Endothelial cell of umbilical vein (primary cell): ENCODE measurements around the gene FOXJ3.

Experiments used
- CTCF ChIP-seq, 2 donors: IDR thresholded peaks; 1 replicate in 1 of 2; 2 replicates in 1 of 2; pipeline ENCODE4 v1.5.1; 2011; ENCODE audit warnings: low read length in 2 of 2, mild to moderate bottlenecking in 2 of 2, moderate library complexity in 2 of 2, control low read depth in 1 of 2, inconsistent platforms in 1 of 2, low read depth in 1 of 2; ENCODE audit not compliant: insufficient read depth in 1 of 2; ENCODE audit errors: extremely low read depth in 1 of 2
- EZH2 ChIP-seq: IDR thresholded peaks from 2 replicates; pipeline ENCODE4 v1.6.1; 2012; ENCODE audit warnings: borderline replicate concordance, low read depth, mild to moderate bottlenecking, moderate library complexity, low read length, inconsistent platforms; ENCODE audit not compliant: severe bottlenecking
- JUN ChIP-seq: IDR thresholded peaks from 2 replicates; pipeline ENCODE4 v1.6.1; 2011; ENCODE audit warnings: borderline replicate concordance, low read depth; ENCODE audit not compliant: insufficient read length, insufficient read depth
- MYC ChIP-seq: IDR thresholded peaks from one replicate; pipeline ENCODE4 v1.6.1; 2011; ENCODE audit warnings: mild to moderate bottlenecking, low read depth, low read length
- POLR2A ChIP-seq: IDR thresholded peaks from 2 replicates; pipeline ENCODE4 v1.6.1; 2012; ENCODE audit warnings: low read depth, mild to moderate bottlenecking, control low read depth, low read length
- POLR2AphosphoS5 ChIP-seq: IDR thresholded peaks from 2 replicates; pipeline ENCODE4 v1.6.1; 2012; ENCODE audit warnings: low read depth, mild to moderate bottlenecking, control low read depth, low read length, moderate library complexity; ENCODE audit not compliant: insufficient read depth

DNA sequence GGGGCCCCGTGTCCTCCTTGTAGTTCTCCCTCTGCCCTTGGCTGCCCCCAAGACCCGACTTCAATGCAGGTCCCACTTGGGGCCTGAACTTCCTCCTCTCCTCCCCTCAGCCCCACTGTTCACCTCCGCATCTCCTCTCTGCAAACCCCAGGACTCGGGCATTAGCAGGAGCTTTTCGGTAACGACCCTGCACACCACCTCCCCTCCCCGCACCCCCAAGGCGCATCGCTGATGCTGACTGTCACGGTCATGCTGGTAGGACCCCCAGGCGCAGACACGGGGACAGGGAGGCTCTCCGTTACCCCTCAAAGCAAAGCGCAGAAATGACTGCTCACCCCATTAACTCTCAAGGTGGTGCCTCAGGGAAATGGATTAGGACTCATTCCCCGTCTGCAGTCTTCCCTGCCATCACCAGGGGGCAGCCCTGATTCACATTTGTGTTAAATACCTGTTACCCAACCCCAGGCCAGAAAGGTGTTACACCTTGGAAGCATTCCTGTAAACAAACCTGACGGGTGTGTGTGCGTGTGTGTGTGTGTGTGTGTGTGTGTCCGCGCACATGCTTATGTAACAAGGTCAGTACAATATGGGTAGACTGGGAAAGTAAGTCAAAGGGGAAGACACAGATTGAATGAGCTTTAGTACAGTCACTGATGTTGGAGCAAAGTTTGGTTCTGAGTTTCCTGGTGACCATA, 188.3 kb downstream of the FOXJ3 start:
- peak; percentile 74 to 91 for TF ChIP-seq CTCF (IDR thresholded peaks at IDR 0.05; ENCODE audit: extremely low read depth in 1 of 2, insufficient read depth in 1 of 2, low read depth in 1 of 2, low read length in 2 of 2)
- no peak for TF ChIP-seq POLR2AphosphoS5
- no peak for TF ChIP-seq EZH2
- no peak for TF ChIP-seq POLR2A
- no peak for TF ChIP-seq JUN
- TF ChIP-seq MYC, result no peak
